GM23248 (cell line): Measurements from ENCODE around the gene STAG3.
"Not testable (repeated sequence)": the region's sequence is repeated elsewhere in the genome, so short reads cannot be mapped to it uniquely, and the experiment has no call there.

Experiments
- EZH2 ChIP-seq: fragments of 200-600 bp; sonication (generic); IDR thresholded peaks from 2 replicates; pipeline ENCODE4 v1.6.1; 2018; ENCODE audit warnings: antibody characterized with exemption, mild to moderate bottlenecking; ENCODE audit not compliant: insufficient read depth, poor library complexity, severe bottlenecking
- EZH2phosphoT487 ChIP-seq: fragments of 200-600 bp; sonication (generic); IDR thresholded peaks from 2 replicates; pipeline ENCODE4 v1.6.1; 2018; ENCODE audit warnings: antibody characterized with exemption, moderate library complexity, mild to moderate bottlenecking, low read depth; ENCODE audit not compliant: insufficient read depth

DNA sequence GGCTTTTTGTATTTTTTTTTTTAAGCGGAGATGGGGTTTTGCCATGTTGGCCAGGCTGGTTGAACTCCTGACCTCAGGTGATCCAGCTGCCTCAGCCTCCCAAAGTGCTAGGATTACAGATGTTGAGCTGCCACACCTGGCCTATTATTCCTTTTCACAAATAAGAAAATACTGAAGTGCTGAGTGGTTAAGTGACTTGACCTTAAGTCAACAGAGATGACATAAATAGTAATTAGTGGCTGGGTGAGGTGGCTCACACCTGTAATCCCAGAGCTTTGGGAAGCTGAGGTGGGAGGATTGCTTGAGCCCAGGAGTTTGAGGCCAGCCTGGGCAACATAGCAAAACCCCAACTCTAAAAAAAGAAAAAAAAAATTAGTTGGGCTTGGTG, 47.5 kb upstream of the STAG3 start:
- not testable (repeated sequence) for TF ChIP-seq EZH2, EZH2phosphoT487
